Measurements from ENCODE around the gene RPS17. TPM values are rescaled to one million over a fixed set of nuclear protein-coding genes. Genes with fewer than 3 reads are reported as not detected.
A peak's percentile ranks its signal among the peaks of the same experiment; 100 is the strongest.

The RPS17 gene
- 2,478 and 2,503 TPM in 2 replicates for total RNA-seq

DNA sequence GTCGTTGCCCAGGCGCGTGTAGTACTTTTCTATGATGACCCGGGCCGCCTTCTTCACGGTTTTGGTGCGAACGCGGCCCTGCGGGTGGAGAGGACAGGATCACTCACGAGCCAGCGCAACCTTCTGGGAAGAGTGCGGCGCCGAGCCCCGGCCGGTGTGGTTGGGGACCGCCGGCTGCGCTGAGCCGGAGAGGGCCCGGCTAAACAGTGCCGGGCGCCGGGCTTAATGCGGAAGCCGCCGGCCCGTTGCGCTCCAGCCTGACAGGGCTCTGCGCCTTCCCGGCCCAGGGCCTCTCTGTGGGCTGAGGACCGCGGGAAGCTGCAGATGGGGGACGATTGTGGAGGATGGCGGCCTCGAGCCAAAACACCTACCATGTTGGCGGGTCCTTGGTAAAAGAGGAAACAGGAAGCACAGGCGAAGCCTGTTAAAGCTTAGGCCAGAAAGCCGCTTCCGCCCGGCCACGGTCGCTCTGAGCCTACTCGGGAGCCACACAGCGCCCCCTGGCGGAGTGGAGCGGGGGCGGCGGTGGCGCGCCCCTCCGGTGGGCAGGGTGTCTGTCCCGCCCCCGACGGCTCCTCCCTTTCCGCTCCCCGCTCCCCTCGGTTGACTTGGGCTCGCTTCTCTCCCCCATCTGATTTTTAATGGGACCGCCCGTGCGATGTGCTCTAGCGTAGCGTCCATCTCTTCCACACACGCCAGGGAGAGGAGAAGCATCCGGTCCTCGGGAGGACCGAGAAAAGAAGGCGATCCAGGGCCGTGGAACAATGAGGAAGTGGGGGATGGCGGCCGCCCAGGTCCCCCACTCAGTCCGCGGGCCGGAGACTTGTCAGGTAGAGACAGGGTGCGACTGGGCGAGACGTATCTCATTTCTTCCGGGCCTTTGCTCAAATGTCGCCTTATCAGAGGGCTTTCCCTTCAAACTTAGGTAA lies at the start of gene RPS17:
TSS of gene RPS17 (minus strand) at position 403 of the 929 bp plus-strand sequence. CDS start at position 374, 29 bp downstream.
- peak within 1 kb of the TSS; percentile 94 for H3K27ac Mint-ChIP-seq
- H3K4me1 Mint-ChIP-seq (ENCODE audit: low read depth), result peaks cover 33% of the 10 kb centered on the region
- peaks cover 46% of the 10 kb centered on the region for H3K36me3 Mint-ChIP-seq (ENCODE audit: low read depth)
- H3K9me3 Mint-ChIP-seq, result no peaks in the 10 kb centered on the region
- peak; percentile 98 for DNase-seq (ENCODE audit: low spot score)
- intact Hi-C loops (cut with micrococcal nuclease), result loop anchor here (1.0 to 10.0 kb wide), 10 partner anchors 169 to 1246 kb away; partner anchors contain the start of genes AP3B2, BTBD1, EFL1 and MEX3B
- no peaks in the 10 kb centered on the region for H3K27me3 Mint-ChIP-seq (ENCODE audit: insufficient read depth)
- H3K4me3 Mint-ChIP-seq, result peak within 1 kb of the TSS; percentile 91

DNA sequence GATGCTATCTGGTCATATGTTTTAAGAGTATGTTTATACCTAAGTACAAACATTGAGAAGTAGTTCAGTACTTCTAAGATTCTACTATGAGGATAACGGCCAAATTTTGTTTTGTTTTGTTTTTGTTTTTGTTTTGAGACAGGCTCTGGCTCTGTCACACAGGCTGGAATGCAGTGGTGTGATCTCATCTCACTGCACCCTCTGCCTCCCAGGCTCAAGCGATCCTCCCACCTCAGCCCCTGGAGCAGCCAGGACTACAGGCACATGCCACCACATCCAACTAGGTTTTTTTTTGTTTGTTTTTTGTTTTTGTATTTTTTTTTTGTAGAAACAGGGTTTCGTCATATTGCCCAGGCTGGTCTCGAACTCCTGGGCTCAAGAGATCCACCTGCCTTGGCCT lies 47.5 kb upstream of the RPS17 start:
- H3K27ac Mint-ChIP-seq, result no peak overlapping the region
- intact Hi-C loops (cut with micrococcal nuclease), result no loop called here
- no peaks in the 10 kb centered on the region for H3K9me3 Mint-ChIP-seq
- no peak overlapping the region for H3K4me3 Mint-ChIP-seq
- peaks cover 13% of the 10 kb centered on the region for H3K27me3 Mint-ChIP-seq (ENCODE audit: insufficient read depth)
- H3K4me1 Mint-ChIP-seq (ENCODE audit: low read depth), result no peaks in the 10 kb centered on the region
- H3K36me3 Mint-ChIP-seq (ENCODE audit: low read depth), result no peaks in the 10 kb centered on the region
- DNase-seq (ENCODE audit: low spot score), result no peak

DNA sequence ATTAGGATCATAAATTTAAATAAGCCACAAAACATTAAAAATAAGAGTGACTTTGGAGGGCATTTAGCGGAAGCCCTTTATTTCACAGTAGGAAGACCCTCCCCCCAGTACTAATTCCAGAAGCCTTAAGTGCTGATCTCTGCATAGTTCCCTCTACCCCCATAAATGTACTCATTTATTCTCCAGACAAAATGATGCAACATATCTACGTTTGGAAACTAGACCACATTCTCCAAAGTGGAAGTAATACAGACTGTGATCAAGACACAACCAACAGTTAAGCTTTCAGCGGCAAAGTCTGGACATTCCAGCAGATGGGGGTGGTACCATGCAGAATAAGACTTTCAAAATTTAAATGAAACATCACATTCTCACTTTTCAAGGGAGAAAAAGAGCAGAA lies 44.8 kb upstream of the RPS17 start:
- no peak for DNase-seq (ENCODE audit: low spot score)
- H3K4me3 Mint-ChIP-seq, result no peak overlapping the region
- no peaks in the 10 kb centered on the region for H3K36me3 Mint-ChIP-seq (ENCODE audit: low read depth)

DNA sequence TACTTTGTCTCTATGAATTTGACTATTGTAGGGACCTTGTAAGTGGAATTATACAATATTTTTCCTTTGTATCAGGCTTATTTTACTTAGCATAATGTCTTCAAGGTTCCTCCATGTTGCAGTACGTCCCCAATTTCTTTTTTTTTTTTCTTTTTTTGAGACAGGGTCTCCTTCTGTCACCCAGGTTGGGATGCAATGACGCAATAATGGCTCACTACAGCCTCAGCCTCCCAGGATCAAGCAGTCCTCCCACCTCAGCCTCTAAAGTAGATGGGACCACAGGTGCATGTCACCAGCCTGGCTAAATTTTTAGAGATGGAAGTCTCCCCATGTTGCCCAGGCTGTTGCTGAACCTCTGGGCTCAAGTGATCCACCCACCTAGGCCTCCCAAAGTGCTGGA lies 40.5 kb upstream of the RPS17 start:
- Mint-ChIP-seq H3K27ac (no peak overlapping the region), H3K27me3 (ENCODE audit: insufficient read depth) (peaks cover 20% of the 10 kb centered on the region), H3K9me3 (no peaks in the 10 kb centered on the region), H3K4me3 (no peak overlapping the region), H3K4me1 (ENCODE audit: low read depth) (no peaks in the 10 kb centered on the region), H3K36me3 (ENCODE audit: low read depth) (no peaks in the 10 kb centered on the region)
- intact Hi-C loops (cut with micrococcal nuclease), result no loop called here
- no peak for DNase-seq (ENCODE audit: low spot score)

More for the DNA sequence above, 44.8 kb upstream of the RPS17 start:
- intact Hi-C loops (cut with micrococcal nuclease), result no loop called here
- no peaks in the 10 kb centered on the region for H3K9me3 Mint-ChIP-seq
- H3K27me3 Mint-ChIP-seq (ENCODE audit: insufficient read depth), result peaks cover 21% of the 10 kb centered on the region
- no peaks in the 10 kb centered on the region for H3K4me1 Mint-ChIP-seq (ENCODE audit: low read depth)
- no peak overlapping the region for H3K27ac Mint-ChIP-seq

DNA sequence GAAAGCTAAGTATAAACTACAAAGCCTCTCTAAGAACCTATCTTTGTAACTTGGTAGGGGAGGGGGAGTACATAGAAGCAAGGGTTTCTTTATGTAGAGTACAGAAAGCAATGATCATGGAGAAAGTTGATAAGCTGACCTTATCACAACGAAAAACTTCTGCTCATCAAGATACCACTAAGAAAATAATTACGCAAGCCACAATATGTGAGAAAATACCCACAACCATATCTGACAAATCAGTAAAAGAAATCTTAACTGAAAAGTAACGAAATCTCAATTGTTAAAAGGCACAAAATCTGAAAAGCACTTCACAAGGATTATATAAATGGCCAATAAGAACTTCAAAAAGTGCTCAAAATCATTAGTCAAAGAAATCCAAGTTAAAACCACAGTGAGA lies 35.1 kb upstream of the RPS17 start:
- Mint-ChIP-seq H3K36me3 (ENCODE audit: low read depth) (no peaks in the 10 kb centered on the region), H3K27me3 (ENCODE audit: insufficient read depth) (peaks cover 28% of the 10 kb centered on the region), H3K4me1 (ENCODE audit: low read depth) (no peaks in the 10 kb centered on the region), H3K27ac (no peak overlapping the region), H3K9me3 (no peaks in the 10 kb centered on the region), H3K4me3 (no peak overlapping the region)
- intact Hi-C loops (cut with micrococcal nuclease), result no loop called here
- no peak for DNase-seq (ENCODE audit: low spot score)

DNA sequence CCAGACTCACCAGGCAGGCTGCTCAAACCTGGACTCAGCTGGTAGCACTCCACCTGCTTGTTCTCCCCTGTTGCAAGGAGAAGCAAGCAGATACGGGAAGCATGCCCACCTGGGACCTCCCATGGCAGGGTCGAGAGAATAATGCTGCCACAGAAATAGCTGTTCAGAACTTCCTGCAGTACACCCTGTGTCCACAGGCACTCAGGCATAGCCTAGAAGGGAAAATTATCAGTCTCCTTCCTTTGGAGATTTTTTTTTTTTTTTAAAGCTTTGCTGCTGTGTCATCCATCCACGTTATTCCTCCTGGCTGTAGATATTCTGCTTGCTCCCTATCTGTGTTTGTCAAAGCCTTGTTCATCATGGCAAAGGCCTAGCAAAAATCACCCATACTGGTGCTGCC lies 32.7 kb upstream of the RPS17 start:
- no peak overlapping the region for H3K27ac Mint-ChIP-seq

DNA sequence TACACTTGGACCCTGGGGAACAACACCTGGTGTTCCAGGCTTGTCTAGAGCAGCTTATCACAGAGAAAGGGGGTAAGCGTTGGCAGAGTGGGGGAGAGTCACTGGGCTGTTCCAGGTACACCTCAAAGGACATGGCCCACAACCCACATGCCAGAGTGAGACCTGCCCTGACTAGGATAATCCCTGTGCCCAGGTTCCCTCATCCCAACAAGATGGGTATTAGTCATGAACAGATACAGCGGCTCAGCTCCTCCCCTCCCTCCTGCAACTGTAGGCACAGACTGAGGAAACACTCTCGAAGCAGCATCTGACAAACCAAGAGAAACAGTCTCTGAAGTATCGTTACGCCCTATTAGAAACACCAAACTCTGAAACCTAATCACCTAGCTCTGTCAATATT lies 32.1 kb upstream of the RPS17 start:
- Mint-ChIP-seq H3K27me3 (ENCODE audit: insufficient read depth) (peaks cover 27% of the 10 kb centered on the region), H3K4me1 (ENCODE audit: low read depth) (no peaks in the 10 kb centered on the region), H3K27ac (no peak overlapping the region), H3K4me3 (no peak overlapping the region), H3K36me3 (ENCODE audit: low read depth) (no peaks in the 10 kb centered on the region), H3K9me3 (no peaks in the 10 kb centered on the region)
- intact Hi-C loops (cut with micrococcal nuclease), result no loop called here
- DNase-seq (ENCODE audit: low spot score), result no peak

More for the DNA sequence above, 32.7 kb upstream of the RPS17 start:
- DNase-seq (ENCODE audit: low spot score), result no peak
- Mint-ChIP-seq H3K4me1 (ENCODE audit: low read depth) (no peaks in the 10 kb centered on the region), H3K36me3 (ENCODE audit: low read depth) (no peaks in the 10 kb centered on the region), H3K4me3 (no peak overlapping the region), H3K27me3 (ENCODE audit: insufficient read depth) (peaks cover 27% of the 10 kb centered on the region), H3K9me3 (no peaks in the 10 kb centered on the region)
- intact Hi-C loops (cut with micrococcal nuclease), result no loop called here

DNA sequence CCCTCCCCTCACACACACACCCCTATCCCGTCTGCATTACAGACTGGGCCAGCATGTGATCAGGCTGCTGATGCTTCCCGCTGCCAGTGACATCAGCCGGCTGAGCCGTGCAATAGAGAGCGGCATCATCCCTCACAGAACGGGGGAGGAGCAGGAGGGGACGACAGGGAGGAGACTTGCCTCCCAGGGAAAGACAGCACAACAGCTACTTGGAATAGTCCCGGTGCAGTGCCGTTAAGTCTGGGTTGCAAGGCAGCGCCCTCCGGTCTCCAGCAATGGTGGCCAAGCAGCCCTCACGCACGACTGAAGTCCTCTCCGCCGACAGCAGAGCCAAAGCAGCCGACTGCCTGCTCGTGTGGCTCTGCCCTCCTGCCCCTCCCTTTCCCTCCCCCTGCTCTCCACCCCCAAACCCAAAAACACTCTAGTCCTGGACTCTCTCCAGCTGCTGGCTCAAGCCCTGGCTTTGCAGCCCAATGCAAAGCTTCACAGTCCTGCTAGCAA lies 31.5 kb upstream of the RPS17 start:
- Mint-ChIP-seq H3K27me3 (ENCODE audit: insufficient read depth) (peaks cover 27% of the 10 kb centered on the region), H3K9me3 (no peaks in the 10 kb centered on the region), H3K4me1 (ENCODE audit: low read depth) (no peaks in the 10 kb centered on the region), H3K27ac (no peak overlapping the region), H3K36me3 (ENCODE audit: low read depth) (no peaks in the 10 kb centered on the region), H3K4me3 (no peak overlapping the region)
- intact Hi-C loops (cut with micrococcal nuclease), result no loop called here
- no peak for DNase-seq (ENCODE audit: low spot score)

DNA sequence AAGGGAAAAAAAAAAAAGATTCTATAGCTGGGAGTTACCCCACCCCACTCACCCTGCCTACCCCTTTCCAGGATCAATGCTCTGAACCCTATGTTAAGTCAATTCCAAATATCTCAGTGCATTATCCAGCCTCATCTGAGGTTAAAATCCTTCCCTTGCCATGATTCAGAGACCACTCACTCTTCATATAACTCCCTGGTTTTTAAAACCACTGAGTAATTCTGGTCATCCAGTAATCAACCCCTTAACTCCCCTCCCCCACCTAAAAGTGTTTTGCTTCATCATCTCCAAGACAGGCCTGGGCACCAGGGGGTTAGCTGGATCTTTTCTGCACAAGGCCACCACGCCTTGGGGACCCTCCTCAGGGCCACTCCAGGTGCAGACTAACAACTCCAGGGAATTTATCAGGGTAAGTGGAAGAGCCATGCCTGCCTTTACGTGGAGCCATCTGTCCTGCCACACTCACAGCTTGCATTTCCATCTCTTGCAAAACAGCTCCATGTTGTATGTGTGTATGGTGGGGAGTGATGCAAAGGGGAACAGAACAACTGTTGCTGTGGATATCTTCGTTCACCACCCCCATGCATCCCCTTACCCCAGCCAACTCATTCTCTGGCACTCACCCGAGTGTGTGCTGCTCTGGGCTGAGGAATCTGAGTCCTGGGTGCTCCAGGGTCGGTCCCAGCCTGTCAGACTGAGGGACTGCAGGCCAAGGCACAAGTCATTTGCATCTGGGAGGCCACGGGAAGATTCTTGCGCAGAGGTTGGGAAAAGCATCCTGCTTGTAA lies 30.7 kb upstream of the RPS17 start:
- Mint-ChIP-seq H3K27ac (no peak overlapping the region), H3K27me3 (ENCODE audit: insufficient read depth) (peaks cover 25% of the 10 kb centered on the region), H3K4me1 (ENCODE audit: low read depth) (no peaks in the 10 kb centered on the region), H3K9me3 (no peaks in the 10 kb centered on the region), H3K4me3 (no peak overlapping the region), H3K36me3 (ENCODE audit: low read depth) (no peaks in the 10 kb centered on the region)
- intact Hi-C loops (cut with micrococcal nuclease), result no loop called here
- DNase-seq (ENCODE audit: low spot score), result no peak

DNA sequence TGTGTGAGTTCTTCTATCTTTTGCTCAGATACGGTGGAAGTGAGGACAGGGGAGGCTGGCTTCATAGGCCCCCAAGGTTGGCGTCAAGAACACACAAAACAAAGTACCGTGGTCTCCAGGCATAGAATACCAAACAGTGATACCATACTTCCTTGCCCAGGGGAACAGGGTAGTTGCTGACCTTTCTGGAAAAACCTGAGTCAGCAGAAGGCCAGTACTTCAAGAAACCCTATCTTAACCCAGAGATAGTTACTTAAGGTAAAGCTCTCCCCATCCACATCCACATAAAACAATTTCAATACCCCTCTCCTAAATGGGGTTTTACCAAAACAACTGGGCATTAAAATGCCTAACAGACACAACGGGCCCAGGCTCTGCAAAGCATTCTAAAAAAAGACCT lies 29.6 kb upstream of the RPS17 start:
- H3K4me3 Mint-ChIP-seq, result no peak overlapping the region
- H3K36me3 Mint-ChIP-seq (ENCODE audit: low read depth), result no peaks in the 10 kb centered on the region
- intact Hi-C loops (cut with micrococcal nuclease), result no loop called here
- no peaks in the 10 kb centered on the region for H3K4me1 Mint-ChIP-seq (ENCODE audit: low read depth)
- no peak overlapping the region for H3K27ac Mint-ChIP-seq
- peaks cover 19% of the 10 kb centered on the region for H3K27me3 Mint-ChIP-seq (ENCODE audit: insufficient read depth)
- no peaks in the 10 kb centered on the region for H3K9me3 Mint-ChIP-seq
- no peak for DNase-seq (ENCODE audit: low spot score)

DNA sequence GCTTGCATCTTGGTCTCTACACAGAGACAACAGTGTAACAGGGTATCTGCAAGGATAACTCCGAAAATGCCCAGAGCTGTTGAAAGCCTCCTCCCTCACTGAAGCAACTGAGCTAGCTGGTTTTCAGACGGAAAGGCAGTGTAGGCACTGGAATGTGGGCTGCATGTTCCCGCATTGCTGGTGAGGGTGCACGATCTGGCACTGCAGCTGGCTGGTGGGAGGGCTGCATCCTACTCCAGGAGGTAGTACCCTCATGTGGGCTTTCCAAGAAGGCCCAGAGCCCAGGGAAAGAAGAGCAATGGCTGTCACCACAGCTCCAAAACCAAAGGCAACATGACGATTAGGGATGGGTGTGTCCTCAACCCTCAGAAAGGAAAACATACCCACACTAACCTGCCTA lies 28.7 kb upstream of the RPS17 start:
- no peak for DNase-seq (ENCODE audit: low spot score)
- intact Hi-C loops (cut with micrococcal nuclease), result no loop called here

DNA sequence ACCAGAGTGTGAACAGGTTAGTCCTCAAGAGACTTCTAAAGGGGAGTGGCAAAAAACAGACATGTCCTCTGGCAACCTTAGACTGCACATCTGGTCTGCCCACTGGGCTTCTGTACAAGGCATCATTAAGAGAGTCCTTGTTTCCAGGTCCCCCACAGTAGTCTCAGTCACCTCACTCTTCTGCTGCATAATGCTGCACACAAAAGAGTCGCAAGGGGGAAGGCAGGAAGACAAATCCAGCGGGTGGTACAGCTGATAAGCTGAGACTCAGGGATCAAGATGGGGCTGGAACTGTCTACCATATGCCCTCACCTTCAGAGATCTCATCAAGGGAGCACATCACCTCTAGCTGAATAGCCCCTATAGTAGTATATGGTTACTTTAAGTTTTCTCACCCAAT lies 27.4 kb upstream of the RPS17 start:
- Mint-ChIP-seq H3K36me3 (ENCODE audit: low read depth) (no peaks in the 10 kb centered on the region), H3K27ac (no peak overlapping the region), H3K4me3 (no peak overlapping the region), H3K27me3 (ENCODE audit: insufficient read depth) (peaks cover 13% of the 10 kb centered on the region), H3K9me3 (no peaks in the 10 kb centered on the region), H3K4me1 (ENCODE audit: low read depth) (no peaks in the 10 kb centered on the region)
- intact Hi-C loops (cut with micrococcal nuclease), result no loop called here
- no peak for DNase-seq (ENCODE audit: low spot score)

More for the DNA sequence above, 28.7 kb upstream of the RPS17 start:
- no peak overlapping the region for H3K27ac Mint-ChIP-seq
- no peaks in the 10 kb centered on the region for H3K9me3 Mint-ChIP-seq
- H3K4me1 Mint-ChIP-seq (ENCODE audit: low read depth), result no peaks in the 10 kb centered on the region
- H3K27me3 Mint-ChIP-seq (ENCODE audit: insufficient read depth), result peaks cover 17% of the 10 kb centered on the region
- no peak overlapping the region for H3K4me3 Mint-ChIP-seq
- no peaks in the 10 kb centered on the region for H3K36me3 Mint-ChIP-seq (ENCODE audit: low read depth)

DNA sequence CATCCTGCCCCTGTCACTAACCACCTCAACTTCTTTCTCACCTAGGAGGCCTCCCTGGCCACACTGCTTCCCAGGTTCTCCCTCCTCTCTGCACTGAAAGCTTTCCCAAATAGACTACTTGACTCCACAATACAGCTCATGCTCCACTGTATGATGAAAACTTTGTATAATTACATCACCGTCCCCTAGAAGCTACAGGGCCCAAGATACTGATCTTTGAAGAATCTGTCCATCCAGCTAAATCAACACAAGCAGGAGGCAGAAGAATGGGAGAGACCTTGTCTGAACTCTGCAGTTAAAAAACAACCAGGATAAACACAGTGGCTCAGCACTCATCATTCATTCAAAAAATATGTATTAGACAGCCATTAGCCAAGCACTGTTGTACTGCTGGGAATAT lies 26.4 kb upstream of the RPS17 start:
- Mint-ChIP-seq H3K36me3 (ENCODE audit: low read depth) (no peaks in the 10 kb centered on the region), H3K4me3 (no peak overlapping the region), H3K27me3 (ENCODE audit: insufficient read depth) (peaks cover 6% of the 10 kb centered on the region), H3K27ac (no peak overlapping the region), H3K4me1 (ENCODE audit: low read depth) (no peaks in the 10 kb centered on the region), H3K9me3 (no peaks in the 10 kb centered on the region)
- no peak for DNase-seq (ENCODE audit: low spot score)
- intact Hi-C loops (cut with micrococcal nuclease), result no loop called here

Data from activated T-helper 1 cell treated with anti-CD3 and anti-CD28 coated beads, Interleukin-12 subunit alpha, Interleukin-12 subunit beta, Interleukin-2, Interleukin-4 antibody, amounts not matched to agents 30 ng/mL and 10 ng/mL and 1 ng/mL, durations not matched to agents 14 hours and 24 hours and 36 hours (primary cell).